Fibroblast of skin of abdomen (primary cell): ENCODE results near the gene GABBR2.
"Not testable (repeated sequence)": the region's sequence is repeated elsewhere in the genome, so short reads cannot be mapped to it uniquely, and the experiment has no call there.

Experiments
- DNase-seq: peaks from one replicate; pipeline ENCODE4 v3.0.0-alpha.2; 2013

The GABBR2 gene

DNA sequence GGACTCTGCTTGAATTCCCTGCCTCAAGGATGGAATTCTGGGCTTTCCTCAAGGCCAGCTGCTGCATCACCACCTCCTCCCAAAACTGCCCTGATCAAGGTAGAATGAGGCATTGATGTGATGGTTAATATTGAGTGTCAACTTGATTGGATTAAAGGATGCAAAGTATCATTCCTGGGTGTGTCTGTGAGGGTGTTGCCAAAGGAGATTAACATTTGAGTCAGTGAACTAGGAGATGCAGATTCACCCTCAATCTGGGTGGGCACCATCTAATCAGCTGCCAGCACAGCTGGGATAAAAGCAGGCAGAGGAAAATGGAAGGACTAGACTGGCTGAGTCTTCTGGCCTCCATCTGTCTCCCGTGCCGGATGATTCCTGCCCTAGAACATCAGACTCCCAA lies 23.9 kb downstream of the GABBR2 start:
- DNase-seq, result not testable (repeated sequence)

DNA sequence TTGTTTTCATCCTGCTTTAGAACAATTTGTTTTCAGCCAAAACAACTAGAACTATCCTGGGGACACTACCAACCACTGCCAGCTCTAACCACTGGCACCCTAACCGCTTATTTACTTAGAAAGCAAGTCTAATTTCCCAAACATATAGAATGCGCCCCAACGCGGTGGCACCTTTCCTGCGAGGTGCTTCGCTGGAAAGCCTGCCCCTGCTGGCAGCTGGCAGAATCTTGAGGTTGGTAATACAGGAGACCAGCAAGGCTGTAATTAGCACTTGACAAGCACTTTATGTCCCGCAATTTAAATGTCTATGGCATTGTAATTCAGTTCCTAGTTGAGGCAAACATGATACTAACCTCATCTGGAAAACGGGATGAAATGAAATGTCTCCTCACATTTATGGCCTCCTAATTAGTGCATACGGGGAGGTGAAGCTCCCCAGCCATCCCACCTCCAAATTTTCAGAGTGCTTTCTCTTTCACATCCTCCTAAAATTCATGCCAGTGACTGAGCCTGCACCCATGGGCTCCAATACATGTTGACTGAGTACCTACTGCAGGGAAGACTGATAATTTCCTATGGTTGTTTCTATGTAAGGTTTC lies 30.4 kb downstream of the GABBR2 start:
- DNase-seq, result no peak

DNA sequence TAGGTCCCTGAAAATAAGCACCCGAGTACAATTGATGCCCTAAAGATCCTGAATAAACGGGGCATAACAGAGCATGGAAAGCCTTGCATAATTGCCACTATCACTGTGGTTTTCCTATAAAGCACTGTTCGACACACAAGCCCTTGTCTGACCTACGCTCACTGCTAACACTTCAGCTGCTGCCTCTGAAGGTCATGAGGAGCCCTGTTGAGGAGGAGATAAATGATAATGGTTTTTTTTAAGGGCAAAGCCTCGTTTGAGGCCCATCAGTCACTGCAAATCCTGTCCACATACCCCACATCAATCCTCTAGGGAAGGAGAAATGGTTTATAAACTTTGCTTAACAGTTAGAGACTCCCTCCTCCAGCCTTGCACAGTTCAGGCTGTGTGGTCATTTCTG lies 35.1 kb downstream of the GABBR2 start:
- DNase-seq, result no peak

DNA sequence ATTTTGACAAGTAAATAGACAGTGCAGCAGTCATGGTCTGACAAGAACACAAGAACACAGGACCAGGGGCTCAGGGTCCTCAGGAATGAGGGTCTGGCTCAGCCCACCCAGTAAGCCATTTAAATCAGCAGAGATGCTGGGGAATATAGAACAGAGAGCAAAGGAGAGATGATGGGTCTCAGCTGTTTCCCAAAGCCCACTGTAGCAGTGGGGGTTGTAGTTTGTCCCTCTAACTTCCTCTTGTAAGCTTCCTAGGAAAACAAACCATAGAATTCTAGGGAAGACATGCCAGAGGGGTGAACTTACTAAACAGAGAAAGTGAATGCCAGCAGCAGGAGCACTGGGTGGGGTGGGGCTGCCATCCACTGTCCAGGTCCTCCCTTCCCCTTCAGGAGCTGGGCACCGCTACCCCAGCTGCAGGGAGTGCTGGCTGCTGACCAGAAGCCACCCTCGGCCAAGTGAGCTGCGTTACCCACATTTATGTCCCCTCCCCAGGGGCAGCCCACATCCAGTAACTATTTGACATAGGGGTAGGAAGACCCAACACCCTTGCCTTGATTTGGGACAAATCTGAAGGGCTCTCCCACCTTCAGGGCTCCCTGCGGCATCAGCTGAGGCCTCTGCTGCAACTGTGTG lies 41.6 kb downstream of the GABBR2 start:
- no peak for DNase-seq

DNA sequence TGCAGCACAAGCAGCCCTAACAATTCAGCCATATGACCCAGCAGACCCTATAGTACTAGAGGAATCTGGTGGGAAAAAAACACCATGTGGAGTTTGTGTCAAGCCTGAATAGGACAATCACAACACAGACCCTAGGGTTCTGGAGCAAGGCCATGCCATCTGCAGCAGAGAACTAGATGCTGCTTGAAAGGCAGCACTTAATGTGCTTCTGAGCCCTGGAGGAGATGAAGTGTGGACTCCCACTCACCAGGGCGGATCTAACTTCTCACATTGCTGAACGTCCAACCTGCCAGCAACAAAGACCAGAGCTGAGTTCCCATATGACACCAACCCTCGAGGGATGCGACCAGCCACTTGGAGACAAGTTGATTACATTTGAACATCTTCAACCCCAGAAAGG lies 43.2 kb downstream of the GABBR2 start:
- DNase-seq, result no peak

DNA sequence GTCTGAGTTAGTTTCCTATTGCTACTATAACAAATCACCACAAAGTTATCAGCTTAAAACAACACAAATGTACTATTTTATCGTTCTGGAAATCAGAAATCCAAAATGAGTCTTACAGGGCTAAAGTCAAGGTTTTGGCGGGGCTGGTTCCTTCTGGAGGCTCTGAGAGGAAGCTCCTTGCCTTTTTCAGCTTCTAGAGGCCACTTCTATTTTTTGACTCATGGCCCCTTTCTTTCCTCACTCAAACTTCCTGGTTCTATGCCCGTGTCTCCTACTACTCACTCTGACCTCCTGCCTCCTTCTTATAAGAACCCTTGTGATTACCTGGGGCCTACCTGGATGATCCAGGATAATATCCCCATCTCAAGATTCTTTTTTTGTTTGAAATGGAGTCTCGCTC lies 48.2 kb downstream of the GABBR2 start:
- DNase-seq, result no peak

DNA sequence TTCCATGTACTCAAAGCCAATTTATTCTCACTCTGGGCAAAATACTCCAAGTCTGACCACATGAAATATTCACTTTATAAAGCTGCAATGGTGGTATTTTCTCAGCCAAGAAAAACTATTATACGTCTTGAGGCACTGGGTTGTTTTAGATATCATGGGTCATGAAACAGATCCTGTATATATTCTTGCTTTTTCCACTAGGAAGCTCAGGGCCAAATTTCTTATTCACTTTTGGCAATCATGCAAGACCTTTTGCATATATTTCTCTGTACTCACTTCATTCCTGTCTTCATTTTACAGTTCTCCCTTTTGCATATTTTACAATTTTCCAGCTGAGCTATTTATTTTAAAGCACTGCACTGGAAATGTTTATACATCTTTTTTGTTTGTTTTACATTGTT lies 49.8 kb downstream of the GABBR2 start:
- peak; percentile 61 for DNase-seq

DNA sequence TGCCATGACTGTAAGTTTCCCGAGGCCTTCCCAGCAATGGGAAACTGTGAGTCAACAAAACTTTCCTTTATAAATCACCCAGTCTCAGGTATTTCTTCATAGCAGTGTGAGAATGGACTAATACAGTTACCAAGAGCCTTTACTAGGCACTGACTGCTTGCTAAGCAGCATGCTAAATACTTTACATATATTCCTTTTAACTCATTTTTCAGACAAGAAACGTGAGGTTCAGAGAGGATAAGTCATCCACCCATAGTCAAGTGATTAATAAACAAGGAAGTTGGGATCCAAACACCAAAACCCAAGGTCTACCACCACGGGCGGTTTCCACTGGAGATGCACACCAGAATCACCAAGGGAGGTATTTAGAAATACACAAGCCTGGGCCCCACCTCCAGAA lies 50.8 kb downstream of the GABBR2 start:
- DNase-seq, result peak; percentile 63

DNA sequence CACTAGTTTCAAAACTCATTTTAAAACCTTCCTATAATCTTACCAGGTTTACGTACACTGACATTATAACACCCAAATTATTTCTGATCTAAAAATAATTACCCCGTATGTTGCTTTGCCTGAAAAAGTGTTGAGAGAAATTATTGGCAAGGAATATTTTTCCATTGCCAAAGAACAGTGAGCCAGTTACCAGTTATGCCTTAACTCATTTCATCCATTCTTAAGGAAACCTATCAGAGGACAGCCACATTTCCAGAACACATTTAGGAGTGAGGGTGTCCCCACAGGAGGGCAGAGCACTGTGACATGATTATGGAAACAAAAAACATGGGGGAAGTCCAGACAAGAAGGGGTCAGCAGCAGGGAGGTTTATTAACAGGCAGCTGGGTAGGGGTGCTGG lies 52.2 kb downstream of the GABBR2 start:
- DNase-seq, result no peak

DNA sequence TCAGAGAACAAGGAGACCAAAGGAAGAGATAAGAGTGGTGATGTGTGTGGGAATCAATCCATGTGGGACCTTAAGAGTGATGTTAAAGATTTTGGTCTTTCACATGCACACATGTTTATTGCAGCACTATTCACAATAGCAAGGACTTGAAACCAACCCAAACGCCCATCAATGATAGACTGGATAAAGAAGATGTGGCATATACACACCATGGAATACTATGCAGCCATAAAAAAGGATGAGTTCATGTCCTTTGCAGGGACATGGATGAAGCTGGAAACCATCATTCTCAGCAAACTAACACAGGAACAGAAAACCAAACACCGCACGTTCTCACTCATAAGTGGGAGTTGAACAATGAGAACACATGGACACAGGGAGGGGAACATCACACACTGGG lies 53.3 kb downstream of the GABBR2 start:
- DNase-seq, result not testable (repeated sequence)

DNA sequence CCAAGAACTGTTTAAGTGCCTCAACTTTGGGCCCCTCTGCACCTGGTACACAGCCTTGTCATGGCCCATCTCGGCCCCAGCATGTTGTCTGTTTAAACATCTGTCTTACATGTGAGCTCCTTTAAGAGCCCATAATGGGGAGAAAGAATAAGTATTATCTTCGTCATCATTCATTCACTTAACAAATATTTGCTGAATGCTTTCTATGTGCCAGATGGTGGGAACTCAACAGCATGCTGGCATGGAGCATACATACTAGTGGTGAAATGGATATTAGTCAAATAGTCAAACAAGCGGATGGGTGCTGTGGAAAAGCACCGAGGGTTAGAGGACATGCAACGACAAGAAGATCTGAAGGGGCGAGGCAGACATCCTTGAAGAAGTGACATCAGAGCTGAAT lies 54.5 kb downstream of the GABBR2 start:
- peak; percentile 92 for DNase-seq

DNA sequence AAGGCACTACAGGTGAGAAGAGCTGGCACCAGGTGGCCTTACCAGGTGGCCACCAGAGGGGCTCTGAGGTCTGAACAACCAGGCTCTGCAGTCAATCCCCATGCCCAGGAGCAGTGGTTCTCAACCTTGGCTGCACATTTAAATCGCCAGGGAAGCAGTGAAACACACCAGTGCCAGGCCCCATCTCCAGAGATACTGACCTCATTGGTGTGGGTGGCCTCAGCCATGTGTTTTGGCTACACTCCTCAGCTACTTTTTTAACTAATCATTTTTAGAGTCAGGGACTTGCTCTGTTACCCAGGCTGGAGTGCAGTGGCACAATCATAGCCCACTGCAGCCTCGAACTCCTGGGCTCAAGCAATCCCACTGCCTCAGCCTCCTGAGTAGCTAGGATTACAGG lies 56.0 kb downstream of the GABBR2 start:
- no peak for DNase-seq

DNA sequence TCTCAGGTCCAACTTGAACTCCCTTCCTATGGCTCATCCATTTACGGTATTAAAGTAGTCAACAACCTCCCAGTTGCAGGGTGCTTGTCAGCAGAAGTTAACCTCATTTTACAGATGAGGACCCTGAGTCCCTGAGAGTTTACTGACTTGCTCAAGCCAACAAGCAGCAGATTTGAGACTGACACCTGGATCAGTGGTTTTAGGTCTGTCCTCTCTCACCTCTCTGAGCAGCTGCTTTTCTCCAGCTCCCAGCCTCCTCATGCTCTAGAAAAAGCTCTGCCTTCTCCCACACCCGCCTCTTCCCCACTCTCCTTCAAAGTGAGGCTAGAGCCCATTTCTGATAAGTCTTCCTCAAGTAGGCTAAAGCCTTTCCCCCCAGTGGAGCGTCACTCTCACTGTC lies 56.4 kb downstream of the GABBR2 start:
- no peak for DNase-seq

DNA sequence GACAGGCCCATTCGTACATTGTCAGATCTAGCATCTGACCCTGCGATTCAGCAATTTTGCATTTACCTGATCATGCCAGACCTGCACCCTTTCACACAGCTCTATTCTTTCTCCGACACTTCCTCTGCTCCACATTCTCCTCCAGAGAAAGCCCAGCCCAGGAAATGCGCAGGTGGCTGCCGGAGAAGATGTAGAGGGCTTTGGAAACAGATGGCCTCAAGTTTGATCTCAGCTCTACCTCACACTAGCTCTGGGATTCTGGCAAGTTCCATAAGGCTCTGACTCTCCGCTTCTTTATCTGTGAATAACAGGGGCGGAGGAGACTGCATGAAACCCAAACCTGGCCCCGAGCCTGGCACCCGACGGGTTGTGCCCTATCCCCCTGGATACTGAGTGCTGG lies 61.5 kb downstream of the GABBR2 start:
- DNase-seq, result no peak

DNA sequence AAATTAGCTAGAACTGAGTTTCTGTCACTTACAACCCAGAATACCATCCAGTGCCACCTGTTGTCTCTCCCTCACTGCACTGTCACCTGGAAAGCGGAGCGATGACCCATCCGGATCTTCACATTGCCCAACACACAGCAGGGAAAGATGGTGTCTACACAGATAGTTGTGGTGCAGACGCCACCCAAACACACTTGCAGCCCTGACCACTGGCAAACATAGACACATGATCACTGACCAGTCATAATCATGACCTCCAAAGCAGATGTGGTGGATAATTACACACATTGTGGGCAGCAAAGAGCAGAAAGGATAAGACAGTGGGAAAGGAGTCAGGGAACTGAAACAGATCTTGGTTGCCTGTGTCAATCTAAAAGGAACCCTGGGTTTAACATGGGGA lies 64.7 kb downstream of the GABBR2 start:
- DNase-seq, result no peak

DNA sequence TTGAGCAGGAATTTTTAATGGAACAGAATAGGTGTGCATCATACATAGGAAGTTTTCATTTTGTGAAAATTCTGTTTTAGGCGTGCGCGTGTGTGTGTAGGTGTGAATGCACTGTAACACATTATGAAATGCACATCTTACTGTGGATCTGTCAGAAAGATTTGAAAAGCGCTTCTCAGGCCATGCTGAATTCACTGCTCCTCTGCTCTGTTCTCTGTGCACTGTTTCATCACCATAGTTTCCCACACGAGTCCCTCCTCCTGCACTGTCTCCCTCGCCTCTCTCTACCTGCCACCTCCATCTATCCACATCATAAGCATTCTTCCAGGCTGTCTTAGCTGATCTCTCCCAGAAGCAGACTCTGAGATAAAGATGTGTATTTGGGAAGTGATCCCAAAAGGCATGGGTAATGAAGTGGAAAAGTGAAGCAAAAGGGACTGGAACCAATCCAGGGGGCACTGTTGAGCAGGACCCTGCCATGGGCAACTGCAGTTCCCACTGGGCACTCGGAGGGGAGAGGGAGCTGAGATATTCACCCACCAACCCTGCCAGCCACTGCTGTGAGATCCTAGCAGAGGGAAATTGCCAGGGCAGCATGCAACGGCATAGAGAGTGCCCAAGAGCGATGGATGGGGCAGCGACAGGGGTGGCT lies 65.9 kb downstream of the GABBR2 start:
- no peak for DNase-seq

DNA sequence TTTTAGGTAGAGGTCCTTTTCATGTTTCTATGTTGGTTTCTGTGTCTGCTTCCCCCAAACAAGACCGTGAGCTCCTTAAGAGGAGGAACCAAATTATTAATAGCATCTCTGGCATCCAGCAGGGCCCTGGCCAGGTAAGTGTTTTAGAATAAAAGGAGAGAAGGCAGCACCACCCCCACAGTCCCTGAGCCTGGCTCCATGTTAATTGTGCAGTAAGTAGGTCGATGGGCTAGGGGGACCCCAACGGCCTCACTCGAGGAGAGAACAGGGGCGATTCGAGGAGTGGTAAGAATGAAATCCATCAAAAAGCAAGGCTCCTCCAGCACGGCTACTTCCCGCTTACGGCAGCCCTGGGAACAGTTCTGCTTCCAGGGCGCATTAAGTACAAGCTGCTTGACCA lies 67.0 kb downstream of the GABBR2 start:
- DNase-seq, result no peak

DNA sequence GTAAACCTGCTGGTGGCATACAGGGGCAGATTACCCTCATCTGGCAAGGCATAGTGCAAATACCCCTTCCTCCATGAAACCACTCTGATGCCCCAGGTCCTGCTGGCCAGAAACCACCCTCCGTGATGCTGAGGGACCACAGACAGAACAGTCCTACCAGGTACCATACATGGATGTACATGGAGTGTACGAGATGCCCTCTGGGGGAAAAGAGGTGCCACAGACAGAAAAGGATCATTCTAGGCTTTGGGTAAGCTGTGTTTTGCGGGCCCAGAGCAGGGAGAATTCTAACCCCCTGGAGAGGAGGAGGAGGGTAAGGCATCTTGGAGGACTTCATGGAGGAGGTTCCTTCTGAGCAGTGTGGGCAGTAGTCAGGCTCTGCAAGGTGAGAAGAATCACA lies 68.3 kb downstream of the GABBR2 start:
- DNase-seq, result no peak

DNA sequence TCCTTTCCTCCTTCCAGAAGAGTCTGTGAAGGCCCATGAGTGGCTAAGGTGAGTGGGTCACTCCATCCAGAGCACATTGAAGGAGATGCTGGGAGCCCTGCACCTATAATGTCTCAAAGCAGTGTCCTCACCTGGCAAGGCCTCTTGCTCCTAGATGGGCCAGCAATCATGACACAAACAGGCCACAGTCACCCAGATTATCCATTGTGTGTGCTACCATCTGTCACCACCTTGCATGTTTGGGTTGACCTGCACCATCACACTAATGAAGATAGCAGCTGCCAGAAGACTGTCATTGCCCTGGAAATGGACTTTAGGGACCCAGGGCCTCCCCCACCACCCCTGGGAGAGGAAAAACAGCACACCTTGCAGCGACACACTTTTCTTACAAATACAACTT lies 69.6 kb downstream of the GABBR2 start:
- DNase-seq, result no peak

DNA sequence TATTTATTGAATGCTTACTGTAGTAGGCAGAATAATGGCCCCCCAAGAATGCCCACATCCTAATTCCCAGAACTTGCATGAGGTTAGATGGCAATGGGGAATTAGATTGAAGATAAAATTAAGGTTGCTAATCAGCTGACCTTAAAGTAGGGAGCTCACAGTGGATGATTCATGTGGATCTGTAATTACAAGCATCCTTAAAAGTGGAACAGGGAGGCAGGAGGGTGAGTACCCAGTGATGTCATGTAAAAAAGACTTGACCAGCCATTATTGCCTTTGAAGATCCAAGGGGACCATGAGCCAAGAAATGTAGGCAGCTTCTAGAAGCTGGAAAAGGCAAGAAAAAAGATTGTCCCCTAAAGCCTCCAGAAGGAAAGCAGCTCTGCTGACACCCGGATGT lies 71.4 kb downstream of the GABBR2 start:
- no peak for DNase-seq

DNA sequence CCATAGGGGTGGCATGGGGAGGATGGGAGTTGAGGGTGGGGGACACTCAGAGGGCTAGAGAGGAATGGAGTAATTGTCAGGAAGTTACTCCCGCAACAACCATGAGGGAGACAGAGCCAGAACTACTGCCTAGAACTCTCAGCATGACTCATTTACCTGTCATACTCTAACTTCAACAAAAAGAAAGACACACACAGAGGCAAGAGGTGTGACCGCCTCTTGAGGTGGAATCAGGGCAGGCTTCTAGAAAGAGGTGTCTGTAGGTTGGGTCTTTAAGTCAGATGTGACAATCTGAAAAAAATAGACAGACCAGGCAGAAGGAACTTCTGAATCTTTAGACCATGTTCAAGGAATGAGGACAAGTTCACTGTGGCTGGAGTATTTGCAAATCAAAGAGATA lies 73.4 kb downstream of the GABBR2 start:
- DNase-seq, result no peak

DNA sequence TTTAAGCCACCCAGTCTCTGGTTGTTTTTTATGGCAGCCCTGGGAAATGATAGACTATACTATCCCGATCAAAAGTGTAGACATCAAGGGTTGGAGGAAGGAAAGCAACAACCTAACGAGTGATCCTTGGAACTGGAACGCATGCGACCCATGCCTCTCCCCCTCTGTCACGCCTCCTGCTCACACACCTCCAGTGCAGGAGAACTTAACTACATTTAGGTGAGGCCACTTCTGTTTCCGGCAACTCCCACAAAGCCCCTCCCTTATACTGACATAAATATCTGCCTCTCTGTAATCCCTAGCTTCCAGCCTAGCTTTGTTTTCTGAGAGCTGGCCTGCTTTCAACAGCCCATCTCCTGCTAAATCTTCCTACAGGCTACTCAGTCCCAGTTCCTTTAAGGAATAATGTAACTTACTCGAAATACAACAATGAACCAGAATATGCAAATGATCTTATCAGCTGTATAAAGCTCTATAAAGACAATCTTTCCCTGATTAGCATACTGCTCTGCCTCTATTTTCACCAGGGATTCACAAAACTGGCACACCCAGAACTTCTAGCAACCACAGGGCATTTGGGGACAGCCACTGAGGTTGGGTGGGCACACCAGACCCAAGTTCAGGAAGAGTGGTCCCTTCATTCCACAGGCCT lies 73.9 kb downstream of the GABBR2 start:
- DNase-seq, result no peak

DNA sequence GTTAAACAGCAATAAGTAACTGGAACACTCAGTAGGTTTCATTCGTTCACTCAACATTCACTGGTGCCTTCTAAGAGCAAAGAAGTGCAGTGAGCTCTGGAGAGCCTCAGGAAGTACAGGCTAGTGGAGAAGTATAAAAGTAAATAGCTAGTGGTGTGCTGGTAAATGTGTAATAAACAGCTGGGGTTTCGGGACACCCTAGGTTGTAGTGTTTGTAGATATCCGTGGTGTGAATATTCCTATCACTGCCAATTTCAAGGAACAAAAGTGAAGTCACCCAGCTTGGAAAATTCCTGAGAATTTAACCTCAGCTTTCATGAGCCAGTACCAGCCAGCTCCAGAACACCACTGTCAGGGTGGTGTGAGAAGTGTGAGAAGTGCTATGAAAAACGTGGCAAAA lies 75.9 kb downstream of the GABBR2 start:
- no peak for DNase-seq

DNA sequence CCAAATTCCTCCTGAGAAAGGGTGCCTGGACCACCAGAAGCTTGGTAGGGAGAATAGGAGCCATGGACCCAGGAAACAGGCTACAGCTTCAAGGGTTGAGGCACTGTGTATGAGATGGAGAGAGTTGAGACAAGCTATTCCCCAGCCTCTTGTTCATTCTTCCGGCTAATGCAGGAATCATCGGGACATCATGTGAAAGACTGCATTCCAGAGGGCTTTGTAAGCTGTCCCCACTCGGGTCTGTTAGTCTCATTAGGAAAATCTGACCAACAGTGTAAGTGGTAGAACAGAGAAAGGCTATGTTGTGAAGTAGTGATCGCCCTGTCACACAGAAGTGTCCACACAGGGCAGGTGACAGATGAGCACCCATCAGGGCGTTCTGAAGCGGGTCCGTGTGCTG lies 81.4 kb downstream of the GABBR2 start:
- DNase-seq, result peak; percentile 15
